ENCODE measurements around the gene DHRS3. TPM values are rescaled to one million over a fixed set of nuclear protein-coding genes. Genes with fewer than 3 reads are reported as not detected.

Gene DHRS3
- total and polyA plus RNA-seq, 2 donors (not counting 1 experiment from before 2014, with no cell fraction given), result 8.4 to 36.8 TPM

GRCh38 chr1:12541274-12542137, 76.5 kb downstream of the DHRS3 start:
- Histone ChIP-seq H3K79me2 (ENCODE audit: control insufficient read depth, insufficient read depth, low read length) (no peaks in the 10 kb centered on the region), H4K20me1 (ENCODE audit: control insufficient read depth, extremely low read depth, insufficient read depth, low read length) (no peaks in the 10 kb centered on the region), H2AFZ (ENCODE audit: low read length) (no peak overlapping the region), H3K36me3 (ENCODE audit: control insufficient read depth, insufficient read depth, low read length) (no peaks in the 10 kb centered on the region), H3K27me3 (ENCODE audit: control insufficient read depth, insufficient read depth, low read length) (no peaks in the 10 kb centered on the region), H3K9ac (ENCODE audit: insufficient read depth, low read length) (no peak overlapping the region), H3K4me3 (replicated peaks in 1 of 4; ENCODE audit: control extremely low read depth in 1 of 4, insufficient read depth in 1 of 4, low read depth in 3 of 4, low read length in 4 of 4) (no peak overlapping the region), H3K27ac (ENCODE audit: insufficient read depth, low read length) (no peak overlapping the region), H3K9me3 (ENCODE audit: control insufficient read depth, insufficient read depth, low read depth, low read length) (no peaks in the 10 kb centered on the region), H3K4me2 (ENCODE audit: extremely low read depth, insufficient read depth, low read length) (peak overlapping the region; percentile 60), H3K4me1 (ENCODE audit: control insufficient read depth, extremely low read depth, insufficient read depth, low read length) (peaks cover 21% of the 10 kb centered on the region)
- TF ChIP-seq CTCF (conservative IDR thresholded peaks at IDR 0.05 in 1 of 2, IDR thresholded peaks at IDR 0.05 in 1 of 2; ENCODE audit: low read depth in 1 of 2, low read length in 2 of 2) (no peak), EZH2 (IDR thresholded peaks at IDR 0.05; ENCODE audit: low read length, missing control alignments) (no peak)
- peak; percentile 85 to 89 for DNase-seq (ENCODE audit: low read depth in 2 of 2)

DNA sequence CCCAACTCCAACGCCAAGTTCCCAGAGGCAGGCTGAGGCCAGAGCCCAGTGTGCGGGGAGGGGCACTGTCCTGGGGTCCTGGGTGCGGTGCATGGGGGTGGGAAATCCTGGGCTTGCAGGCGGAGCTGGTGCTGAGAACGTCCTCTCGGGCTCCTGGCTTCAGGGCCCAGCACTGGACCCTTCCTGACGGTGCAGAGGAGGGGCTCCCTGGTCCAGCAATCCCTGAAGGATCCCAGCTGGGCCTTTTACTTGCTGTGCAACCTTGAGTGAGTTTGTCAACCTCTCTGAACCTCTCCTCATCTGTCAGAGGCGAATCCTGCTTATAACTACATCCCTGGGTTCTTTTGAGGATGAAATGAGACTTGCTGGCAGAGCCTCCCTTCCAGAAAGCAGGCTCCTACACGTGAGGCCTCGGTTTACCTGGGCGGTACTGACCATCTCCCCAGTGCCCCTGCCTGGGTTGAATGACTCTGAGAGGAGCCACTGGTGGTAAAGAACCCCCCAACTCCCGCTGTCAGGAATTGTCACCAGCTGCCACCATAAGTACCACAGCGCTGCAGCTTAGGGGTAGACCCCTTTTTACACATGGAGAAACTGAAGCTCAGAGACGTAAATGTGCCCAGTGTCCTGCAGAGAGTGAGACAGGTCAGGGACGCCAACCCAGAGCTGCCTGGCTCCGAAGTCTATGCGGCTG, 77.3 kb downstream of the DHRS3 start:
- no peaks in the 10 kb centered on the region for H3K27me3 ChIP-seq (ENCODE audit: control insufficient read depth, insufficient read depth, low read length)
- peaks cover 21% of the 10 kb centered on the region for H3K4me1 ChIP-seq (ENCODE audit: control insufficient read depth, extremely low read depth, insufficient read depth, low read length)
- no peaks in the 10 kb centered on the region for H3K9me3 ChIP-seq (ENCODE audit: control insufficient read depth, insufficient read depth, low read depth, low read length)
- H3K4me2 ChIP-seq (ENCODE audit: extremely low read depth, insufficient read depth, low read length), result peak overlapping the region; percentile 60
- DNase-seq (ENCODE audit: low read depth in 2 of 2), result no peak
- no peaks in the 10 kb centered on the region for H3K79me2 ChIP-seq (ENCODE audit: control insufficient read depth, insufficient read depth, low read length)
- peak overlapping the region; percentile 16 for H3K9ac ChIP-seq (ENCODE audit: insufficient read depth, low read length)
- H4K20me1 ChIP-seq (ENCODE audit: control insufficient read depth, extremely low read depth, insufficient read depth, low read length), result no peaks in the 10 kb centered on the region
- TF ChIP-seq EZH2 (IDR thresholded peaks at IDR 0.05; ENCODE audit: low read length, missing control alignments) (no peak), CTCF (conservative IDR thresholded peaks at IDR 0.05 in 1 of 2, IDR thresholded peaks at IDR 0.05 in 1 of 2; ENCODE audit: low read depth in 1 of 2, low read length in 2 of 2) (no peak)
- H3K4me3 ChIP-seq (replicated peaks in 1 of 4; ENCODE audit: control extremely low read depth in 1 of 4, insufficient read depth in 1 of 4, low read depth in 3 of 4, low read length in 4 of 4), result no peak overlapping the region
- H3K36me3 ChIP-seq (ENCODE audit: control insufficient read depth, insufficient read depth, low read length), result no peaks in the 10 kb centered on the region
- no peak overlapping the region for H2AFZ ChIP-seq (ENCODE audit: low read length)
- peak overlapping the region; percentile 23 for H3K27ac ChIP-seq (ENCODE audit: insufficient read depth, low read length)
